Body of pancreas (tissue), 4 donors: Measurements from ENCODE around the gene C16orf46.

Experiments
- POLR2A ChIP-seq, 3 donors: fragments of 450-650 bp; IDR thresholded peaks; one replicate each; pipeline ENCODE4 v1.6.1; 2016; ENCODE audit warnings: antibody characterized with exemption in 3 of 3, mild to moderate bottlenecking in 2 of 3
- TF ChIP-seq, protein P1 (sequence below), 7 experiments: fragments of 450-650 bp in 4 of 7; fragments of 200-600 bp in 3 of 7; sonication (generic) in 3 of 7; IDR thresholded peaks; one replicate each; pipeline ENCODE4 v1.5.1; 2016 to 2019; ENCODE audit warnings: antibody characterized with exemption in 7 of 7

DNA sequence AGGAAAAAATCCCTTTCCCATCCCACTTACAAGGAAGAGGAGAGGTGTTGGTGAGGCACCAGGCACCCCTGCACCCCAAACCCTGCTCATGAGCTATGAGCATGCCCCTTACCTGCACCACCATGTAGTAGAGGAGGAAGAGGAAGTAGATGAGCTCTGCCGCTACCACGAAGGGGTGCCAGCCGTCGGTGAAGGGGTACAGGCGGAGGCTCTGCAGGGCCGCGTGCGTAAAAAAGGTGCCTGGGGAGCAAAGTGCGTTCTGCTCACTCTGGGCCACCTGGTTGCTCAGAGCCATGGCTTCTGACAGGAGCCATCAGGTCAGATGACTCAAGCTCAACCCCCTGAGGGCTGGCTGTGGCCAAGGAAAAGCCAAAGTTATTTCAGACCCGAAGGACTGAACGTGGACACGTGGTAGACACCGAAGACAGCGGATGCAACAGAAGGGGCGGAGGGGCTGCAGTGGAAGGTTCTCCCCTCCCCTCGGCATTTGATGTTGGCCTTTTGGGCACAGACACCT is 44.5 kb upstream of the C16orf46 start:
- TF ChIP-seq, protein P1, sequence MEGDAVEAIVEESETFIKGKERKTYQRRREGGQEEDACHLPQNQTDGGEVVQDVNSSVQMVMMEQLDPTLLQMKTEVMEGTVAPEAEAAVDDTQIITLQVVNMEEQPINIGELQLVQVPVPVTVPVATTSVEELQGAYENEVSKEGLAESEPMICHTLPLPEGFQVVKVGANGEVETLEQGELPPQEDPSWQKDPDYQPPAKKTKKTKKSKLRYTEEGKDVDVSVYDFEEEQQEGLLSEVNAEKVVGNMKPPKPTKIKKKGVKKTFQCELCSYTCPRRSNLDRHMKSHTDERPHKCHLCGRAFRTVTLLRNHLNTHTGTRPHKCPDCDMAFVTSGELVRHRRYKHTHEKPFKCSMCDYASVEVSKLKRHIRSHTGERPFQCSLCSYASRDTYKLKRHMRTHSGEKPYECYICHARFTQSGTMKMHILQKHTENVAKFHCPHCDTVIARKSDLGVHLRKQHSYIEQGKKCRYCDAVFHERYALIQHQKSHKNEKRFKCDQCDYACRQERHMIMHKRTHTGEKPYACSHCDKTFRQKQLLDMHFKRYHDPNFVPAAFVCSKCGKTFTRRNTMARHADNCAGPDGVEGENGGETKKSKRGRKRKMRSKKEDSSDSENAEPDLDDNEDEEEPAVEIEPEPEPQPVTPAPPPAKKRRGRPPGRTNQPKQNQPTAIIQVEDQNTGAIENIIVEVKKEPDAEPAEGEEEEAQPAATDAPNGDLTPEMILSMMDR (IDR thresholded peaks at IDR 0.05), result no peak
- no peak for TF ChIP-seq POLR2A (IDR thresholded peaks at IDR 0.05)
